GM19452 (cell line): ENCODE data around the gene PTPRF.

Experiments used
- ATAC-seq: cut with Tn5 transposase; IDR thresholded peaks from one replicate; pipeline ENCODE4 v1.9.1; 2021; ENCODE audit not compliant: unreplicated experiment

Gene PTPRF

DNA sequence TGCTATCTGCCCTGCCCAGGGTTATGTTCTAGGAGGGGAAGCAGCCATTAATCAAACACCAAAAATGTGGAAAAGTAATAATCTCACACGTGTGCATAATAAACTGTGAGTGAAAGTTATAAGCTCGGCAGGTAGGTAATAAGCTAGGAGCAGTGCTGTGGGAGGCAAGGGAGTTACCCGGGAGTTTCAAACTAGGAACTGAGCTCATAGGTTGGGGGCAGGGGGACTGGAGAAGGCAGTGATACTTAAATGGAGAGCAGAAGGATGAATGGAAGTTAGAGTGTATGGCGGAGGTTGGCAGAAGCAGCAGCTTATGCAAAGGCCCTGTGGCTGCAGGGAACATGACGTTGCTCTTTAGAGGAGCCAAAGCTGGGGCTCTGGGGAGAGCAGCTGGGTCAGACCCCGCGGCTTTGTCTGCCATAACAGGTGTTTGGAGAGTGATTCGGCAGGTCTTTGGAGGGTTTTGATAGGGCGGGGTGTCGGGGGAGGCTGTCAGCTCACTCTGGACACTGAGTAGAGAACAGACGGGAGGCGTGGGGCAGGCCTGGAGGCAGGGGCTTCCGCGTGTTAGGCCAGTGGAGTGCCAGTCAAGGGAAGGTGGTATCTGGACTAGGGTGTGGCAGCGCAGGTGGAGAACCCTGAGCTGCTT is 20.0 kb downstream of the PTPRF start:
- ATAC-seq = no peak

DNA sequence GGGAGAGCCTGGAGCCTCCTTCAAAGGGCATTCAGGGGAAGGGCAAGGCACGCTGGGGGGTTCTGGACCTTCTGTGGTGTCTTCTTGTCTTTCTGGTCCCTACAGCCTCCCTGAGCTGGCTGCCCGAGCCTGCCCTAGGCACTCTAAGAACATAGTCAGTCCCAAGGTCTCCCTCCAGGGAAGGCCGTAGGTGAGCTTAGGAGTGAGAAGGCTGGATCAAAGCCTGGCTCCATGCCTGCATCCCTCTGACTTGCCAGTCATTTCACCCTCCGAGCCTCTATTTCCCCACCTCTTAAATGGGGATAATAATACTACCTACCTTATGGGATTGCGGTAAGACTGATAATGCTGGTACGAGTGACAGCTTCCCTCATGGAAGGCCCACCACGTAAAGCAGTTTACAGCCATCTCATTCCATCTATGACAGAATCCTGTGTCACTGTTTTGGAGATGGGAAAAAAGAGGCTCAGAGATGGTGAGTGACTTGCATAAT is 20.8 kb downstream of the PTPRF start:
- no peak for ATAC-seq

DNA sequence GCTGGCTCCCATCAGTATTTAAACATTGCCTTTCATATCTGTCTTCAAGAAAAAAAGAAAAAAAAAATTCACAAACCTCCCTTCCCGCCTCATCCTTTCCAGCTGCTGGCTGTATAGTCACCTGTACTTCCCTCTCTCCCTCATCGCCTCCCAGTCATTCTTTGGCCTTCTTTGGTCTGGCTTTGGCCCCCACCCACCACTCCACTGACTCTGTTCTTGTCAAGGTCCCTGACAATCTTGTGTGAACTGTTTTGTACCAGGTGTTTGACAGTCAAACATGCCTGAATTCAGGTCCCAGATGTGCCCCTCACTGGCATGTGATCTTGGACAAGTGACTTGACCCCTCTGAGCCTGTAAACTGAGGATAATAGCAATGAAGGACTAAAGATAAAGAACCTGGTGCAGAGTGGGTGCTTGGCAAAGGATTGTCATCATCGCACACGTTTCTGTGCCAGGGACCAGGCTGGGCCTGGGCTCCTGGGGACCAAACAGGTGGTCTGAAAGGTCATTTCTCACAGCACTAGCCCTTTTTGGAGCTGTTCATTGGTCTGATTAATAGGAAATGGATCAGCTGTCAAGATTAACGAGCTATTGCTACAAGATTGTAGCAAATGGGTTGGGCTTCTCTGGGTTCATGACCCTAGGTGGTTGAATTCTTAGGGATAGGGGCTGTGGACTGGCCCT is 21.5 kb downstream of the PTPRF start:
- ATAC-seq = no peak

DNA sequence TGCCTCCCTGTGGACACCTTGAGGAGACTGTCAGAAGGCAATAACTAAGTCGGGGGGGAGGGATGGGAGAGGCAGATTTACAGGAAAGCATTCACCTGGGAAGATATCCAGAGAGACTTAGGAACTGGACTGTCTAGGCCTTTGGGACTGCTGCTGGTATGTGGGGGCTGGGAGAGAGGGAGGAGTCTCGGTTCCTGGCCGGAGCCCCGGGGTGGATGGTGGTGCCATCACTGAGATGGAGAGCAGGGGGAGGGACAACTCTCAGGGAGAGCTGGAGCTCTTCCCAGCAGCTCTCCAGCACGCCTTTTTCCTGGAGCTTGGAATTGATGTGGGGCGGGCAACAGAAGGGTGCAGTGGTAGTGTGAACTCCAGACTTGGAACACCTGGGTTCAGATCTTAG is 22.1 kb downstream of the PTPRF start:
- ATAC-seq = no peak

DNA sequence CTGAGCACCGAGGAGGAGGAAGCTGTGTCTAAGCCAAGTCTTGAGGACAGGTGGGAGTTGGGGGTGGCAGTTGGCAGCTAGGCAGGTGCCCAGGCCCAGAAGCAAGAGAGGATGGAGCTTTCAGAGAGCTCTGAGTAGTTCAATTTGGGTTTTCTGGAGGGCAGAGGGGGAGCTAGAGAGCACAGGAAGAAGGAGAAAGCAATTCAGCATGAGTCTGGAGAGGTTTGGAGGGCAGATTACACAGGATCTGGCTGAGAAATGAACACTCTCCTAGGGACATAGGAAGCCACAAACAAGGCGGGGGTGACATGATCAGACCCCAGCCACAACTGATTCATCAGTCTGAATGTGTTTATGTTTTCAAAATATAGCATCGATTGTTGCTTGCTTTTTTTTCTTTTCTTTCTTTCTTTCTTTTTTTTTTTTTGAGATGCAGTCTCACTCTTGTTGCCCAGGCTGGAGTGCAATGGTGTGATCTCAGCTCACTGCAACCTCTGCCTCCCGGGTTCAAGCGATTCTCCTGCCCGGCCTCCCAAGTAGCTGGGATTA is 23.8 kb downstream of the PTPRF start:
- ATAC-seq = no peak

DNA sequence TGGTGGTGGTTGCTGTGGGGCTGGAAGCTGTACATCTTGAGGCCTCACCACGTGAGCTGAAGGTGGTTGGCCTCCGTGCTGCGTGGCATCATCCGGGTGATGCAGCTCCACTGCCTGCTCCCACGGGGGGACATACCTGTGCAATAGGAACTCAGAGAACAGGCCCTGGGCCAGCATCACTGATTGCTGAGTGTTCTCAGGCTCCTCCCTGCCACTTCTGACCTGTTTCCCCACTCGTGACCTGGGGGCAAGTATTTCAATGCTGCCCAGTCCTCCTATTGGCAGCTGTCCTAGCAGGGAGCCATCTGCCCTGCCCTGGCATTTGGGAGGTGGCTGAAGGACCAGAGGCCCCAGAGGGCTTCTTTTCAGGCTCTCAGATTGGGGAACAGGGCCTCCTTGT is 26.1 kb downstream of the PTPRF start:
- no peak for ATAC-seq

DNA sequence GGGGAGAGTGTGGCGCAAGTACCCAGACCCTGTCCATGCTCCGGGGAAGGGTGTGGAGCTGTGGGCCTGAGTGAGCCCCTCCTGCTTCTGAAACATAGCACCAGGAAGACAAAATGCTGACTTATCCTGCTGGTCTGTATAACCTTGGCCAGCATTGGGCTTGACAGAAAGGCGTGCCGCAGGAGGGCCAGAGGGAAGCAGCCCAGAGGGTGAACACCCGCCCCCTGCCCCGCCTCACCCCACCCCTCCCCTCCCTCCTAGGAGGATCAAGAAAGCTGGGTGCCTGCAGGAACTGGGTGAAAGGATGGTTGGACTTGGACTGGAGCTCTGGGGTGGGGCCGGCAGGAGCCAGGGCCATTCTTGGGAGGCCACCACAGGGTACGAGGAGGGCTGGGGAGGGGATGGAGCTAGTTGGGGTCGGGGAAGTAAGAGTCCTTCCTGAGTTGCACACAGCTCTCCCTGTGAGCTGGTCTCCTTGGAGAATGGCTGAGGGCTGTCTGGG is 27.1 kb downstream of the PTPRF start:
- no peak for ATAC-seq

DNA sequence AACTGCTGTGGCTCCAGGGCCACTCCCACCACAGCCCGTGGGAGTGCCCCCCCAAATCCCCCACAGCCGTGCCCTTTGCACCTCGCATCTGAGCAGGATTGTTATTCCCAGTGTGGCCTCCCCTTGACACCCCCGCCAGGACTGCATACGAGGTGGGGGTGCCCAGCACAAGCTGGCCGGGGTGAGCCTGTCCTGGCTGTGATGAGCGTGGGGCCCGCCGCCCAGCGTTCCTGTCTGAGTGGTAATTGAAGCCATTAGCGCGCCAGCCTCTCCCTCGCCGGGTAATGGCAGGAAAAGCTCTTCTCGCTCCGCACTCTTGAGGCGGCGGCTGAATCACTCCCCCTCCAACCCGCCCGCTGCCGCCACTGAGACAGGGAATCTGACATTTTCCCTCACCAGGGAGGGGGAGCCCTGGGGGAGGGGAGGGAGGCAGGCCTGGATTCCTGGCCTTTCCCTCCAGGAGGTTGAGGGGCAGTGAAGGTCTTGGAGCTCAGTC is 27.7 kb downstream of the PTPRF start:
- no peak for ATAC-seq

DNA sequence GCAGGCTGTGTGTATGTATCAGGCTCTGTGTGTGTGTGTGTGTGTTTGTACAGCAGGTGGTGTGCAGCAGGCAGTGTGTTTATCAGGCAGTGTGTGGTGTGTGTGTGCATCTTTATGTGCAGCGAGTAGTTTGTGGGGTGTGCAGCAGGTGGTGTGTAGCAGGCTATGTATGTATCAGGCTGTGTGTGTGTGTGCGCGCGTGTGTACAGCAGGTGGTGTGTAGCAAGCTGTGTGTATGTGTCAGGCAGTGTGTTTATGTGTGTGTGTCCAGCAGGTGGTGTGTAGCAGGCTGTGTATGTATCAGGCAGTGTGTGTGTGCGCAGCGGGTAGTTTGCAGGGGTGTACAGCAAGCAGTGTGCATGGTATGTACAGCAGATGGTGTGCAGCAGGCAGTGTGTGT is 29.0 kb downstream of the PTPRF start:
- no peak for ATAC-seq

DNA sequence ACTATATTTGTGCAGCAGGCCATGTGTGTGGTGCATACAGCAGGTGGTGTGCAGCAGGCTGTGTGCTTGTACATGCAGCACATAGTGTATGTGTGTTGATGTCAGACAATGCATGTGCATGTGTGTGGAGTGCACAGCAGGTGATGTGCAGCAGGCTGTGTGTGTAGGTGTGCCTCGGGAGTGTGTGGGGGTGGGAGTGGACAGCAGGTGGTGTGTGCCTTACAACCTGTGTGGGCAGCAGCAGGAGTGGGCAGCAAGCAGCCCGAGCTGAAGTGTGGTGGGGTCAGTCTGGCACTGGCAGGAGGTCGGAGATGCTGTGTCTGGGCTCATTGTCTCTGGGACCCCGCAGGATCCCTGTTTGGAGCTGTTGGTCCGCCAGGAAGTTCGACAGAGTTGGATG is 29.6 kb downstream of the PTPRF start:
- no peak for ATAC-seq

DNA sequence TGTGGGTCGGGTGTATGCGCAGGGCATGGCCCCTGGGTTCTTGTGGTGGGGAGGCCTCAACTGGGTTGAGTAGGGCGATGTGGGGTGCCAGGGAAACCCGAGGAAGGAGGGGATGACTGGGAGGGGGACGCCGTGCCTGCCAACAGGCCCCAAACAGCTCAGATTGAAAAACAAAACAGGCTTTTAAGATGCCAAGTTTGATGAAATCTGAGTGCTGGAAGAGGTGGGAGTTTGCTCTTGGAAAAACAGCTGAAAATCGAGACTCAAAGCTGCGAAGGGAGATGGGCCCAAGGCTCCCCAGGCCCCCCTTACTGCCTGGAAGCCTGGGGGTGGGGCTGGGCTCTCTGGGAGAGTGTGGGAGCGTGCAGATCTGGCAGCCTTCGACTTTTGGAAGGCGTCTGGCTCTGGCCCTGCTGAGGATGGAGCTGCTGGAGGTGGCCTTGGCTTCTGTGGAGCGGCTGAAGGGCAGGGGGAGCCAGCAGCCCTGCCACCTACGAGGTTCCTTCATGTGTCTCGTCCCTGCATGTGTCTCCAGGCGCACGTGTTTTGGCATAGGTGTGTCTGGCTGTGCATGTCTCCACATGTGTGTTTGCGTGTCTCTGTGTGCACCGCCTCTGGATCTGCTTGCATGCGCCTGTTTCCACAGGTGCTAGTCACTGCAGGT is 33.3 kb downstream of the PTPRF start:
- ATAC-seq = no peak

DNA sequence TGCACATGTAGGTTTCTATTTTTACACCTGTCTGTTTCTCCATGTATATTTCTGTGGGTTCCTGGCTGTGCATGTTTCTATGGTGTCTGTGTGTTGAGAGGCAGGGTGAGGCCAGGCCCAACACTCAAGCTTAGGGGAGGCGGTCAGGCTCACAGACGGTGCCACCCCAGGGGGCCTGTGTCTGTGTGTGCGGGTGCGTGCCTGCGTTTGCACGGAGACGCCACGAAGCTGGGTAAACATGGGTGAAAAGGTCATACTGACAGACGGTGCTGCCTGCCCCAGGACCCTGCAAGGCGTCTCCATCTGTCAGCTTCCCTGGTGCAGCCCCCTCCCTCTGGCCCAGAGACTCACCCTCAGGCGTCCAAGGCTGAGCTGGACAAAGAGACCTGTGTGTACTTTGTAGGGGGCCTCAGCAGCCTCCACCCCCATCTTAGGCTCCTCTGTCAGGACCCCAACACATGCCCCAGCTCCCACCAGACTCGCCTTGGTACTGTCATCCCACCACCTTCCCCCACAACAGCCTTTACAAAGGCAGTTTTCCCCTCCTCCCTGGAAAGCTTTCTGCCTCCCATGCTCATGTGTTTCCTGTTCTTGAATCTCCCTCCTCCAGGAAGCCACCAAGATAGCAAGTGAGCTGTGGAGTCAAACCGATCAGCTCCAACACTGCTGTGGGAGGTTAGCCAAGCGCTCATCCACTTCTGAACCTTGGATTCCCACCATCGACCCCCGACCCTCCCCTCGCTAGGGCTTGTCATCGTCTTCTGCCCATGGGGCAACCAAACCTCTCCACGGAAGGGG is 34.1 kb downstream of the PTPRF start:
- ATAC-seq = no peak

DNA sequence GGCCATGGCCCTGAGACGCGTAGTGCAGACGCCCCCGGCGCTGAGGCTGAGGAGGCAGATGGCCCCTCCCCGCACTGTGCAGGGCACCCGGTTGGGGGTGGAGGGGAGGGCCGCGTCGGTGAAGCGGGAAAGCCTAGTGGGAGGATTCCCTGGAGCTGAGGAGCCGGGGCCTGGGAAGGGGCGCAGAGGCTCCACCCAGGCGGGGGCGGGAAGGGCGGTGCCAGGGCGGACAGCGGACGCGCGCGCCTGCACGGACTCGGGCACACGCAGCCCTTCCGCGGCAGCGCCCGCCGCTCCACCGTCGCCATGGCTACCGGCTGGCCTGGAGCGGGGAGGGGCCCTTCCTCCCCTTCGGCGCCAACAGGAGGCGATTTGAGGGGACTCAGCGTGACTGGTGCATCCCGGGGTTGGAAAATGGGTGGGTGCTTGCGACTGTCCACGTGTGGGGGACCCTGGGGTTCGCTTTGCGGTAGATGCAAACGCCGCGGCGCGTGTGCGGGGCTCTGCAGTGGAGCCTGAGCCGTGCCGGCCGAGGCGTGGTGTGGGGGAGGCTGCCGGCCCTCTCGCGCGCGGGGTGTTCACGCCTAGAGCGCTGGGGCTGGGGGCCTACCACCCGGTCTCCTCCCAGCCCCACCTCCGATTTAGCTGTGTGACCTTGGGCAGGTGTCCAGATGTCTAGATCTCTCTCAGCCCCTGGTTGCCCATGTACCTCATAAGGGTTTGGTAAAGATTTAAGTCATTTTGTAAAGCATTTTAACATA is 35.1 kb downstream of the PTPRF start:
- no peak for ATAC-seq

DNA sequence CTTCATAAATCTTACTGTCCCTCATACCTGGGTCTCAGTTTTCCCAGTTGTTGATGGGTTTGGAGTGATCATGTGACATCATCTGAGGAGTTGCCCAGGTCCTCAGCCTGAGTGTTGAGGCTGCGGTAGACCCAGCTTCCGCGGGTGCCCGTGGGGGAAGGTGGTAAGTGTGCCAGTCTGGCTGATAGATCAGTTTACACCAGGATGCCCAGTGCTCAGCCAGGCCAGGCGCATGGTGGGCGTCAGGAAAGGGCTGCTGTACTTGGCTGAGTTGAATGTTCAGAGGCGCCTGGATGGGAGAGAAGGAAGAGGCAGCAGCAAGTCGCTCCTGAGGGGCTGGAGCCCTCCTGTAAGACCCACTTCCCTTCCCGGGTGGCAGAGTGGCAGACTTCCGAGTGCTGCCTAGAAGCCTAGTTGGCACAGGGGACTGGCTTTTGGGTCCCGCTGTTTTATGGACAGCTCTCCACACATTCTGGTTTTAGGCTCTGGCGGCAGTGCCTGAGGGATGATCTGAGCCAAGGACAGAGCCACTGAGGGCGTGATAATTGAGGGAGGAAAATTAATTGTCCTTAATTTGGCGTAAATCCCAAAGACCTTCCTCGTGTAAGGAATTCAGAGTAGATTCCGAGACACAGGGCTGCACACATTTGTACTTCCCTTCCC is 35.8 kb downstream of the PTPRF start:
- ATAC-seq = no peak

DNA sequence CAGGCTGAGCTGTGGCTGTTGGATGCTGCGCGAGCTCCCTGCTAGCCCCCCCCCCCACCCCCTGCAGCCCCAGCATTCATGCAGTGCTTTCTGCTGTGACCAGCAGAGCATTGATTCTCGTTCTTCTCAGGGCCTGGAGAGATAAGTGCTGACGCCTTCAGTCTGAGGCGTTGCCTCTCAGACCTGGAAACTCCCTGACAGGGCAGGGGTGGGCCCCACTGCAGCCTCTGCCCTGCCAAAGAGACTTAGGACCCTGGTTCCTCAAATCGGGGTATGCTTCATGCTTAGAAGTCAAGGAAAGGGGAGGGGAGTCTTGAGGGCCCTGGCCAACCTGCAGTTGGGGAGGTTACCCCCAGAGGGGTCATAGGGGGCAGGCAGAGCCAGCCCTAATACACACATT is 38.5 kb downstream of the PTPRF start:
- no peak for ATAC-seq

DNA sequence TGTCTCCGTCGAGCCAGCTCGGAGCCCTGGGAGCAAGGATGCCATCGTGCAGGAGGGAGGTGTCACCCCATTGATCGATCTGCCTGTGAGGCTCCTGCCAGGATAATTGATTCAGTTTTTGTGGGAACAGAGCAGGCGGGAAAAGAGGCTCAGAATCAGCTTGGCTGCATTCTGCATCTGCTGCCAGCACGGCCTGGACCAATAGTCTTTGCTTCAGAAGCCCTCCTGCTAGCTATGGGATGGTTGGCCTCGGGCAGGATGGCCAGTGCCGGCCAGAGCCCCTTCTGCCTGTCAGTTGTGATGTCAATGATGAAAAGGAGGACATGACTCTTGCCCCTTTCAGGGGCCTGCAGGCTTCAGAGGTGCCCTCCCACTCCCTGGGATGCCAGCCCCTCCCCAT is 39.6 kb downstream of the PTPRF start:
- no peak for ATAC-seq

DNA sequence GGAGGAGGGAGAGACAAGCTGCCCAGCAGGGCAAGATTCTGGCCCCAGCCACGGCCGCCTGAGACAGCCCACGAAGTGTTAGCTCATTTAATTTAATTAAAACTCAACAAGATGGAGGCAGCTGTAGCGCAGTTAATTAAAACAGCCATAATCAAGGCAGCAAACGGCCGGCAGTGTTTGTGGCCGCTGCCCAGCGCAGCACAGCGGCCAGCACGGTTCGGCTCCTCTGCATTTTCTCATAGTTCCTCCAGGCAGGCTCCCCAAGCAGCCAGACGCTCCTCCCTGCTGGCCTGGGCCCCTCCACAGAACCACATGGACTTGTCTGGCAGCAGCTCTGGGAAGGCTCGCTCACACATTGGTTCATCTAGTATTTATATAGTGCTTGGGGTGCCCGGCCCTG is 40.0 kb downstream of the PTPRF start:
- ATAC-seq = no peak

DNA sequence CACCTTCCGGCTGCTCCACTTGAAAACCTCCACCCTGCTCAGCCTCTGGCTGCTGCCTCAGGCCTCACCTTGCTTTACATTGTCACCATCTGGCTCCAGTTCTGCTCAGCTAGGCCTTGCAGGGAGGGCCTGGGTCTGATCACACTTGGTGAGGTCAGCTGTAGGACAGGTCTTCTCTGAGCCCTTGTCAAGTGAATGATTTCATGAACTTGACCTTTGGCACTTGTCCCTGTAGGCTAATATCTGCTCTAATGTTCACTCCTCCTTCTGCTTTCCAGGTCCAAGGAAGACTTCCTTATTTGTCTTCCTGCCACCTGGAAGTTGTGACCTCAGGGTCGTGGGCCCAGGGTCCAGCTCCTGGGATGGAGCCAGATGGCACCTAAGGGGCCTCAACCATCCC is 41.4 kb downstream of the PTPRF start:
- no peak for ATAC-seq

DNA sequence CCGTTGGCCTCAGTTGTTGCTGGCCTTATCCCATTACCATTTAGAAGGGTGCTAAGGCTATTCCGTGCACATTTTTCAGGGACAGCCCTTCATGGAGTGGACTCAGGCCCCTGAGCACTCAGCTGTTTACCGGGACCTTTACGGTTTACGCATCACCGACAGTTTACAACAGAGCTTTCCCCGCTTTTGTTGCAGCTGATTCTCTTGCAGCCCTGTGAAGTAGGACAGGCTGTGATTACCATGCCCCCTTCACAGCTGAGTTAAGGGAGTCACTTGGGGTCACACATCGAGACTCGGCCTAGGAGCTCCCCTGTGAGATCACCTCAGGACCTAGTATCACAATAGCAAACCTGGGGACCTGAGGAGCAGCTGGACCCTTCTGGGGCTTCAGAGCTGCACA is 41.9 kb downstream of the PTPRF start:
- no peak for ATAC-seq
